Smooth muscle cell (in vitro differentiated cells): ENCODE results near the gene LACRT. TPM values are rescaled to one million over a fixed set of nuclear protein-coding genes. Genes with fewer than 3 reads are reported as not detected.
"Not testable (repeated sequence)": the region's sequence is repeated elsewhere in the genome, so short reads cannot be mapped to it uniquely, and the experiment has no call there.

Experiments used
- DNase-seq: peaks from one replicate; lab custom pipeline; 2025; ENCODE audit not compliant: unreplicated experiment; lab: John Stamatoyannopoulos, UW
- H2AFZ ChIP-seq: fragments of 200-600 bp; sonication (generic); 2 replicates; pipeline ENCODE4 v1.6.0; 2016; ENCODE audit warnings: antibody characterized with exemption, low read depth, mild to moderate bottlenecking
- H3F3A ChIP-seq: fragments of 200-600 bp; sonication (generic); 2 replicates; pipeline ENCODE4 v1.6.0; 2017; ENCODE audit warnings: antibody characterized with exemption, low read depth
- H3K27ac ChIP-seq: fragments of 200-600 bp; sonication (generic); 2 replicates; pipeline ENCODE4 v1.5.1; 2016; ENCODE audit warnings: low read depth, mild to moderate bottlenecking
- H3K27me3 ChIP-seq: fragments of 200-600 bp; sonication (generic); 2 replicates; pipeline ENCODE4 v1.6.1; 2016; ENCODE audit warnings: low read depth, mild to moderate bottlenecking
- H3K36me3 ChIP-seq: fragments of 200-600 bp; sonication (generic); 2 replicates; pipeline ENCODE4 v1.5.1; 2016; ENCODE audit warnings: low read depth
- H3K4me1 ChIP-seq: fragments of 200-600 bp; sonication (generic); 2 replicates; pipeline ENCODE4 v1.5.1; 2016; ENCODE audit warnings: low read depth
- H3K4me2 ChIP-seq: fragments of 200-600 bp; sonication (generic); 2 replicates; pipeline ENCODE4 v1.6.0; 2016; ENCODE audit warnings: mild to moderate bottlenecking
- H3K4me3 ChIP-seq: fragments of 200-600 bp; sonication (generic); 2 replicates; pipeline ENCODE4 v1.5.1; 2016; ENCODE audit warnings: mild to moderate bottlenecking
- H3K79me2 ChIP-seq: fragments of 200-600 bp; sonication (generic); 2 replicates; pipeline ENCODE4 v1.6.0; 2016; ENCODE audit warnings: low read depth, mild to moderate bottlenecking
- H3K9ac ChIP-seq: fragments of 200-600 bp; sonication (generic); 2 replicates; pipeline ENCODE4 v1.6.0; 2016; ENCODE audit warnings: low read depth
- H3K9me3 ChIP-seq: fragments of 200-600 bp; sonication (generic); replicated peaks from 2 replicates; pipeline ENCODE4 v1.5.1; 2016; ENCODE audit warnings: low read depth
- H4K20me1 ChIP-seq: fragments of 200-600 bp; sonication (generic); 2 replicates; pipeline ENCODE4 v1.6.0; 2016; ENCODE audit warnings: low read depth
- CTCF ChIP-seq: fragments of 200-600 bp; sonication (generic); IDR thresholded peaks from 2 replicates; pipeline ENCODE4 v1.5.1; 2017; ENCODE audit warnings: borderline replicate concordance, mild to moderate bottlenecking, antibody characterized with exemption; ENCODE audit not compliant: insufficient read depth, poor library complexity, severe bottlenecking
- WGBS: methylation state at CpG from one replicate; pipeline ENCODE4 v1.1.7; 2016; ENCODE audit warnings: low lambda C conversion rate; 5-methylcytosine and 5-hydroxymethylcytosine counted together
- polyA plus RNA-seq: library from polyadenylated mRNA; unstranded; fragments of >200 nt; fragmentation: Nextera tagmentation; extraction: Ambion mirVana; gene quantifications from 2 replicates; pipeline ENCODE4 v1.2.1, GENCODE V29; 2016
- total RNA-seq: library from RNA; depleted of rRNA; stranded (reverse); fragments of >200 nt; gene quantifications from 2 replicates; pipeline ENCODE4 v1.2.3, GENCODE V29; 2014

LACRT gene
- total and polyA plus RNA-seq, 2 experiments from 2014 or later, result not detected

- no peak for DNase-seq
- H3K27ac ChIP-seq, result no peak within 1 kb of the TSS
- H3K36me3 ChIP-seq, result no peaks in the 10 kb centered on the region
- no peaks in the 10 kb centered on the region for H4K20me1 ChIP-seq
- peaks cover 35% of the 10 kb centered on the region for H3K27me3 ChIP-seq
- H3K4me3 ChIP-seq, result no peak within 1 kb of the TSS
- H3K79me2 ChIP-seq, result no peaks in the 10 kb centered on the region
- H3K4me1 ChIP-seq, result no peaks in the 10 kb centered on the region
- no peak within 1 kb of the TSS for H2AFZ ChIP-seq
- H3F3A ChIP-seq, result no peaks in the 10 kb centered on the region
- H3K9ac ChIP-seq, result no peak within 1 kb of the TSS
- no peak within 1 kb of the TSS for H3K4me2 ChIP-seq
- 94% methylated on average over 2 of the region's 2 CpGs for WGBS
- H3K9me3 ChIP-seq, result no peaks in the 10 kb centered on the region
- TF ChIP-seq CTCF, result no peak
Measured at GRCh38 chr12:54648265-54648664, 13.6 kb upstream of the LACRT start, which contains the start of gene DCD. Gene DCD (minus strand): TSS chr12:54648365. CDS start chr12:54648303, 62 bp downstream.

- no peak overlapping the region for H3K27ac ChIP-seq
- H3K4me2 ChIP-seq, result no peak overlapping the region
- H3K4me1 ChIP-seq, result no peaks in the 10 kb centered on the region
- H3K79me2 ChIP-seq, result no peaks in the 10 kb centered on the region
- H3F3A ChIP-seq, result no peaks in the 10 kb centered on the region
- no peak overlapping the region for H3K9ac ChIP-seq
- H3K27me3 ChIP-seq, result peaks cover 37% of the 10 kb centered on the region
- WGBS, result 90% methylated on average over 1 of the region's 1 CpG
- no peak for TF ChIP-seq CTCF
- no peak overlapping the region for H2AFZ ChIP-seq
- H3K4me3 ChIP-seq, result no peak overlapping the region
- H4K20me1 ChIP-seq, result no peaks in the 10 kb centered on the region
- no peak for DNase-seq
- H3K9me3 ChIP-seq, result no peaks in the 10 kb centered on the region
- H3K36me3 ChIP-seq, result no peaks in the 10 kb centered on the region
Measured at GRCh38 chr12:54641554-54641953, 6.9 kb upstream of the LACRT start.

- Histone ChIP-seq H3K36me3 (no peaks in the 10 kb centered on the region), H3K4me1 (no peaks in the 10 kb centered on the region), H3K9me3 (no peaks in the 10 kb centered on the region), H3K4me3 (no peak overlapping the region), H3F3A (no peaks in the 10 kb centered on the region), H3K4me2 (no peak overlapping the region), H3K79me2 (no peaks in the 10 kb centered on the region), H2AFZ (no peak overlapping the region), H4K20me1 (no peaks in the 10 kb centered on the region), H3K27me3 (peaks cover 33% of the 10 kb centered on the region), H3K9ac (no peak overlapping the region), H3K27ac (no peak overlapping the region)
- no peak for DNase-seq
- 84% methylated on average over 4 of the region's 4 CpGs for WGBS
- TF ChIP-seq CTCF, result no peak
Measured at GRCh38 chr12:54641089-54641488, 6.4 kb upstream of the LACRT start.

- not testable (repeated sequence) for H3K4me1 ChIP-seq, H3K27ac ChIP-seq, H4K20me1 ChIP-seq, H3K4me3 ChIP-seq, H3K36me3 ChIP-seq, H2AFZ ChIP-seq, H3K79me2 ChIP-seq, H3F3A ChIP-seq, H3K9ac ChIP-seq, H3K4me2 ChIP-seq, H3K9me3 ChIP-seq, DNase-seq
- H3K27me3 ChIP-seq, result peaks cover 20% of the 10 kb centered on the region
- WGBS, result 88% methylated on average over 2 of the region's 2 CpGs
Measured at GRCh38 chr12:54639112-54639511, 4.4 kb upstream of the LACRT start.
